HG02870 (cell line): Measurements from ENCODE around the gene VIT.

Experiments
- ATAC-seq: cut with Tn5 transposase; IDR thresholded peaks from one replicate; pipeline ENCODE4 v1.9.1; 2021; ENCODE audit warnings: mild to moderate bottlenecking, moderate library complexity; ENCODE audit not compliant: unreplicated experiment

The VIT gene

DNA sequence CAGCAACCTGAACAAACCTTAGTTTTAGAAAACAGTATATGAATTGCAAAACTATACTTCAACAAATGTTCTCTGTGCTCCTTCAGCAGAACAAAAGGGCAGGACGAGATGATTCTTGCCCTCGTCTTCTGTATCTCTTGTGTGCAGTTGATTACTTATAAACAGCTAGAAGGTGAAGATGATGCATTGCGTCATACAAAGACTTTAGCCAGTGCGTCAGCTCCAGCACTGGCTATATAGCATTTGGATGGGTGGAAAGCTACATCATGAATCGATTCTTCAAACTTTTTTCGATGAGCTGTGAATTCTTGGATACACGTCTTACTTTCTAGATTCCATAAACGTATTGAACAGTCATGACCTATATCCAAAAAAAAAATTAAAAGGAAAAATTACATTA, 152.8 kb downstream of the VIT start:
- ATAC-seq, result no peak

DNA sequence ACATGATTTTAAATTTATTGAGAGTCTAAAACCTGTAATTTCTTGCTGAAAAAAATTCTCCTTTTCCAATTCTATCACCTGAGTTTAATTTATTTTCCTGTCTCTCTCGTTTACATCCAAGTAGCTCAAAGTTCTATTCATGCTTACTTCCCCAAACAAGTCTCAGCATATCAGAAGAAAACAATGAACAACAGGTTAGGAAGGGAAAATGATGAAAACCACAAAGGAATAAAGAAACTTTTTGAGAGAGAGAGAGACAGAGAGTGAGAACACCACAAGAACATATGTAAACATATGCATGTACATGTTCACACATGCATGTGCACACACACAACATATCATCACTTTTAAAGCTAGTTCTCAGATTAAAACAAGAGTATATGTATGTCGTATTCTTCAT, 157.7 kb downstream of the VIT start:
- ATAC-seq, result no peak

DNA sequence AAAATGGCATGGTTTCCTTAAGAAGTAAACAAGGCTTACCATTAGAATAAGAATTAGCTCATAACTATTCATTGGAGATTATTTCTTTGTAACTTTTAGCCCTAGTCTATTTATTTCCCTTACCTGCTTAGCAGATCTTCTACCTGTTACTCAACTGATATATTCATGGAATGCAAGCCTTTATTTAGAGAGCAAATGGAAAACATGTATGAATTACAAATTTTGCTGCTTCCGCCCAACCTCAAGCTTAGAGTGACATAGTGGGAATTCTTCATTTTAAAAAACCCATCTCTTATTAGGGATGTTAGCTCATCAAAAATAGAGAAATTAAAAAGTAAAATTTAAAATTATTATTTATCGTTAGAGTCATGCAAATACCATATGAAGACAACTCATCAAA, 158.9 kb downstream of the VIT start:
- ATAC-seq, result no peak

DNA sequence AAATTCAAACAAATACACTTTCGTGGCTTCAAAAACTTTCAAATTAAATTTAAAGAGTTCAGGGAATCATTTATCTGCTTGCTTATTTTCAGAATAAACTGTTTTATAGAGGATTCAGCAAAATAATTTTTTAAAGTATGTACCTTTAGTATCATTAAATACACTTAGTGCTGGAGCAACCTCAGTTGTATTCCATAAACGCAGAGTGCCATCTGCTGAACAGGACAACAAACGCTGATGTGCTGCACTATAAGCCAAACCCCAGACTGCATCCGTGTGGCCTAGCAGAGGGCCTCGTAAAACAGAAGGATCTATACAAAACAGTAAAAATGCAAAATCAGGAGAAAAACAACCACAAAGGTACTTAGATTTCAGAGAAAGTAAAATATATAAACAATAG, 161.2 kb downstream of the VIT start:
- no peak for ATAC-seq

- ATAC-seq, result peak; percentile 65
Measured at GRCh38 chr2:36858551-36859365, 162.3 kb downstream of the VIT start.

- peak; percentile 23 for ATAC-seq
Measured at GRCh38 chr2:36859366-36859792, 162.9 kb downstream of the VIT start.

DNA sequence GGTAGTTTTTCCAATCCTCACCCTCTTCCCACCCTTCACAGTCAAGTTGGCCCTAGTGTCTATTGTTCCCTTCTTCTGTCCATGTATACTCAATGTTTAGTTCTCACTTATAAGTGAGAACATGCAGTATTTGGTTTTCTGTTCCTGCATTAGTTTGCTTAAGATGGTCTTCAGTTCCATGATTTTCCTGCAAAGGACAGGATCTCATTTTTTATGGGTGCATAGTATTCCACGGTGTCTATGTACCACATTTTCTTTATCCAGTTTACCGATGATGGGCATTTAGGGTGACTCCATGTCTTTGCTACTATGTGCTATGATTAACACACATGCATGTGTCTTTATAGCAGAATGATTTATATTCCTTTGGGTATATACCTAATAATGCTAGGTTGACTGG, 165.4 kb downstream of the VIT start:
- ATAC-seq, result no peak
